Measurements from ENCODE around the gene FAM163A.

The FAM163A gene

DNA sequence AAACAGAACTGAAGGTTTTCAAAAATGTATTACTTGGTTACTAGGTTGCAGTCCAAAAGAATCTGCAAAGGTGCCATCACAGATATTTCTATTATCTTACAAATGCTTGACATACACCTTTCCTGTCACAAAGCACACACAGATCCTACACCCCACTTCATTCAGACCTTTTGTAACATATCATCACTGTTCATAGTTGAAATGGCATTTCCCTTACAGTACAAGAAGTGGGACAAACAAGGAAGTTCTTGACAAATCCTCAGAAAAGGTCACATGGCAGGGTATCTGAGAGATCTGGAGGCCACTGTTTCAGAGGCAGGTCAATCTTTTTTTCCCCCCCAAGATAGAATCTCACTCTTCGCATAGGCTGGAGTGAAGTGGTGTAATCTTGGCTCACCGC lies 113.2 kb downstream of the FAM163A start:
- no peak for DNase-seq (ENCODE audit: low spot score)

DNA sequence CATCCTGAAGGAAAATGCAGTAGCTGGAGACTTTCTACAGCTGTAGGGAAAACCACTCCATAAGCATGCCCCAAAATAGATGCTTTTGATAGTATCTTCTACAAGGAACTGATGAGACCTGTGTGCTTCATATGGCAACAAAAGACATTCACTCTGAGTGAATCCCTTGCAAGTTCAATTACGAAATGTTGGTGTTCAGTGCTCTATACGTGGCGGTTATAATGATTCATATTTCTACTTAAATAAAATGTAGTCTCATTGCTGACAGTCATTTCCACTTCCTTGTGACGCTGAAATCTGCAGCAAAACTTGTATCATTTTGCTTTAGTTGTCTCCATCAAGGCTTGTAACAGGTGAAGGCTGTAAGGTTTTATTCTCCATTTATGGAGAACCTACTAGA lies 113.9 kb downstream of the FAM163A start:
- DNase-seq (ENCODE audit: low spot score) = no peak

DNA sequence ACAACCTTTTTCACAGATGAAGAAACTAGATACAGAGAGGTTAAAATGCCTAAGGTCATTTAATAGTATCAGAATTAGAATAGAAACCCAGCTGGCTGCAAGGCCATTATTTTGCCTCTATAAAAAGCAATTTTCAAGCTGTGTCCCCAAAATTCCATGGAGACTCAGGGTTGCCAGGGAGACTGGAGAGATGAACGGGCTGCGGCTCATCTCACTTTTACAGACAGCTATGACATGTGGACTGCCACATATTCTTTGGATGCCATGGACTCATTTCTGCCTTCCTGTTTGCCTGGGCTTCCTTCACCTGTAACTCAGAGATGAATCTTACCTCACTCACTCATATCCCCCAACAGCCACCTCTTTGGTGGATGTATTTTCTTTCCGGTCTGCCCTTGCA lies 117.6 kb downstream of the FAM163A start:
- no peak for DNase-seq (ENCODE audit: low spot score)

DNA sequence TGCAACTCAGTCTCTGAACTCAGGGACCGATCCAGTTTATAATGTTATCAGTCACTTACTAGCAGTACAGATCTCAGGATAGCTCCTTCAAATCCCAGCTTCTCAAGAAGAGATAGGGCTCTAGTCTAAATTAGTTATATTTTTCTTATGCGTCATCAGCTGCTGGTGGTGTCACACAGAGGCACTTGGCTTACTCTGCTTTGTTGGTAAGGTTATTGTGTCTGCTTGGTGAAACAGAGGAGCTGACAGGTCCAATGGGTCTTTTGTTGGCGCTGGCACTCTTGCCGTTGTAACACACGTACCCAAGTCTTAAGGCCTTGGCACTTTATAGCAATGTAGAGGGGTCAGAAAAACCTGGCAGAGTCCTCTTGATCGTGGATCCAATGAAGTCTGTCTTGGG lies 122.3 kb downstream of the FAM163A start:
- DNase-seq (ENCODE audit: low spot score) = no peak
